ENCODE measurements around the gene TP53I13.

DNA sequence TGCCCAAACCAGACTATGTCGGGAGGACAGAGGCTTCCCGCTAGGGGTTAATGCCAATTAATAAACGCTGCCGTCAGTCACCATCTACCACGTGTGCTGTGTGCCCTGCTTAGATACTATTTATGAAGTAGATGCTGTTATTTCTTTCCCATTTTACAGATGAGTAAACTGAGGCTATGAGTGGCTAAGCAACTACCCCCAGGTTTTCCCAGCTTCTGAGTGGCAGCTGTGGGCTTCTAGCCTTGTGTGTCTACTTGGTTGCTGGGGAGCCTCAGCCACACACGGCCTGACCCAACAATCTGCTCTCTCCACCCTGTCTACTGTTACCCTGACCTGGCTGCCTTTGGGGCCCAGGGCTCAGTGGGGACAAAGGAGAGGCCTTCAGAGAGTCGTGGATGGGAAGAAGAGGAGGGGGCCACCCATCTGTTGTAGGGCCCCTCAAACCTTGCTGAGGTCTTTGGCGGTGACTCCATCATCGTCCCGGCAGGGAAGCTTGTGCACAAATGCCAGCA, 13.8 kb downstream of the TP53I13 start:
- TF ChIP-seq, protein P1, sequence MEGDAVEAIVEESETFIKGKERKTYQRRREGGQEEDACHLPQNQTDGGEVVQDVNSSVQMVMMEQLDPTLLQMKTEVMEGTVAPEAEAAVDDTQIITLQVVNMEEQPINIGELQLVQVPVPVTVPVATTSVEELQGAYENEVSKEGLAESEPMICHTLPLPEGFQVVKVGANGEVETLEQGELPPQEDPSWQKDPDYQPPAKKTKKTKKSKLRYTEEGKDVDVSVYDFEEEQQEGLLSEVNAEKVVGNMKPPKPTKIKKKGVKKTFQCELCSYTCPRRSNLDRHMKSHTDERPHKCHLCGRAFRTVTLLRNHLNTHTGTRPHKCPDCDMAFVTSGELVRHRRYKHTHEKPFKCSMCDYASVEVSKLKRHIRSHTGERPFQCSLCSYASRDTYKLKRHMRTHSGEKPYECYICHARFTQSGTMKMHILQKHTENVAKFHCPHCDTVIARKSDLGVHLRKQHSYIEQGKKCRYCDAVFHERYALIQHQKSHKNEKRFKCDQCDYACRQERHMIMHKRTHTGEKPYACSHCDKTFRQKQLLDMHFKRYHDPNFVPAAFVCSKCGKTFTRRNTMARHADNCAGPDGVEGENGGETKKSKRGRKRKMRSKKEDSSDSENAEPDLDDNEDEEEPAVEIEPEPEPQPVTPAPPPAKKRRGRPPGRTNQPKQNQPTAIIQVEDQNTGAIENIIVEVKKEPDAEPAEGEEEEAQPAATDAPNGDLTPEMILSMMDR (IDR thresholded peaks at IDR 0.05): no peak
- no peak for TF ChIP-seq POLR2A (IDR thresholded peaks at IDR 0.05)

Data from right lobe of liver (tissue), 4 donors.